GM10847 (cell line): ENCODE measurements around the gene NAGPA.

Experiments
- POLR2A ChIP-seq: IDR thresholded peaks from 2 replicates; pipeline ENCODE4 v1.6.1; 2011; ENCODE audit not compliant: insufficient read length; ENCODE audit errors: extremely low read depth

Gene NAGPA

GRCh38 chr16:5001571-5001970 is 32.2 kb downstream of the NAGPA start:
- no peak for TF ChIP-seq POLR2A

GRCh38 chr16:5000573-5001001 is 33.1 kb downstream of the NAGPA start:
- TF ChIP-seq POLR2A: no peak

- TF ChIP-seq POLR2A: no peak
Measured at GRCh38 chr16:4994719-4995434, 38.9 kb downstream of the NAGPA start.

DNA sequence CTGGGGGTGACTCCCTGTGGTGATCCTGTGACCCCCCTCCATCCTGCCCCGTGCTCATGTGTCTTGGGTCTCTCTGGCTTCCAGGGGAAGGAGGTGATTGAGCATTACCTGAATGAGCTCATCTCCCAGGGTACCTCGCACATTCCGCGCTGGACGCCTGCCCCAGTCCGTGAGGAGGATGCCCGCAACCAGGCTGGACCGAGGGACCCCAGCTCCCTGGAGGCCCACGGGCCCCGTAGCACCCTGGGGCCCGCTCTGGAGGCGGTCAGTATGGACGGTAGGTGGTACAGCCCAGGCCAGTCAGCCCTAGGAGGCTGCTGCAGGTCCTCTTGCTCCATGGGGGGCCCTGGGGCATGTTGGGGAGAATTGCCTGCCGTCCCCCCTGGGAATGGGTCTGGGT is 42.0 kb downstream of the NAGPA start:
- TF ChIP-seq POLR2A: no peak

DNA sequence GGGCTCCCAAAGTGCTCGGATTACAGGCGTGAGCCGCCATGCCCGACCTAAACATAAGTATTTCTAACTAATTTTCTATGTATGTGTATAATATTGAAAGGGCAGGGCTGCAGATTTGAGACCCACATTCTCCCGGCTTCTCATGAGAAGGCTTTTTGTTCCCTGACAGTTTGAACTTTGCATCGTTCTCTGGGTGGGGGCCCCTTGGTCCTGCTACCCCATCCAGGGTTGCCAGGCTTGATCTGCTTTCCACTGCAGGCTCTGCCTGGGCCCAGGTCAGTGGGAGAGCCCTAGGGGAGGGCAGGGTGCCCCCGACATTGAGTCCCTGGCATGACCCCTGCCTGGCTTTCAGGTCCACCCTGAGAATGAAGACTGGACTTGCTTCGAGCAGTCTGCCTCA is 43.3 kb downstream of the NAGPA start:
- no peak for TF ChIP-seq POLR2A

DNA sequence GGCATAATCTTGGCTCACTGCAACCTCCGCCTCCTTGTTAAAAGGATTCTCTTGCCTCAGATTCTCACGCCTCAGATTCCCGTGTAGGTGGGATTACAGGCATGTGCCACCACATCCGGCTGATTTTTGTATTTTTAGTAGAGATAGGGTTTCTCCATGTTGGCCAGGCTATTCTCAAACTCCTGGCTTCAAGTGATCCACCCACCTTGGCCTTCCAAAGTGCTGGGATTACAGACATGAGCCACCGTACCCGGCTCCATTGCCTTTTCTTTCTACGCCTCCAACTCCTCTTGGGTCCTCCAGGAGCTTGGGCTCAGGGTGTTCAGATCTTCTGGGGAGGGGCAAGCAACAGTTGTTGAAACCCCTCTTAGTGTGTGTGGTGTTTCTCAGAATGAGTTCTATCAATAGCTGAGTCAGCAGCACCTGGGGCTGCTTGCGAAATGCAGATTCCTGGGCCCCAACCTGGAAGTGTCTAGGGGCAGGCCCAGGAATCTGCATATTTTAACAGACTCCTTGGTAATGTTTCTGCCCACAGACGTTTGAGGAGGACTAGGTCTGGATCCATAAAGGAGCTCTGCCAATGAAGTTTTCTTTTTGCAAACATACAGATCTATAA is 44.2 kb downstream of the NAGPA start:
- no peak for TF ChIP-seq POLR2A

- no peak for TF ChIP-seq POLR2A
Measured at GRCh38 chr16:4988647-4989046, 45.1 kb downstream of the NAGPA start.

DNA sequence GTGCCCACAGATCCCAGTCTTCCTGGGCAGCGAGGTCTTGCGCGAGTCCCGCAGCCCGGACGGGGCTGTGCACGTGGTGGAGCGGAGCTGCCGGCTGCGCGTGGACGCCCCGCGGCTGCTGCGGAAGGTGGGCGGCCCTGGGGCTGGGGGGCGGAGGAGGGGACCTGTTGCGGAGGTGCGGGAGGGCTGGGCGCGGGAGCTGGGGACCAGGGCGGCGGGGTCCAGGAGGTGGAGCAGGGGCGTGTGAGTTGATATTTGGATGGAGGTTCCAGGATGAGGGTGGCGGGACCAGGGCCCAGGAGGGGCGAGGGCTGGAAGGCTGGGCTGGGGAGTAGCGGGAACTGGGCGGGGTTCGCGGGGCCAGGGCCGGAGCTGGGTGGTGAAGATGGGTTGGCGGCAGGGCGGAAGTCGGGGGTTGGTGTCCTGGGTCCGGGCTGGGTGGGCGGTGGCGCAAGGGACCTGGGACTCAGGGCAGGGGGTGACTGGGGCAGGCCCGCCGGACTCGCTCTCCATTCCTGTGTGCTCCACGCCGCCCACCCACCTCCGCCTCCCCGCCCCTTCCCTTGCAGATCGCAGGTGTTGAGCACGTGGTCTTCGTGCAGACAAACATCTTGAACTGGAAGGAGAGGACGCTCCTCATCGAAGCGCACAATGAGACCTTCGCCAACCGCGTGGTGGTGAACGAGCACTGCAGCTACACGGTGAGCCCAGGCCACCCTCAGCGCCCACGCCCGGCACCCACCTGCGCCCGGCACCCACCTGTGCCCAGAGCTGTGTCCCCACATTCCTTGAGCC is 46.0 kb downstream of the NAGPA start:
- no peak for TF ChIP-seq POLR2A

DNA sequence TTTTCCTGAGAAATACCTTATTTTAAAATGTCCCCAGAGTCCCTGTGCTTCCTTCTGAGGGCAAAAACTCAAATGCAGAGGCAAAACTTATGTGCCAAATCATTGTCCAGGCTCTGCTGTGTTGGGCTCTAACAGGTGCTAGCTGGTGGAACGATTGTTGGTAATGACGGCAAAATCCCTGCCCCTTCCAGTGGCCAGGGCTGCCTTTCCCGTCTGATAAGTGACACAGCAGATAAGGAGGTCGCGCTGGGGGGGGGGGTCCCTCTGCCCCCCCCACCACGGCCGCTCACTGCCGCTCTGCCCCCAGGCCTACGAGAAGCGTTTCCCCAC is 46.5 kb downstream of the NAGPA start:
- TF ChIP-seq POLR2A: no peak

DNA sequence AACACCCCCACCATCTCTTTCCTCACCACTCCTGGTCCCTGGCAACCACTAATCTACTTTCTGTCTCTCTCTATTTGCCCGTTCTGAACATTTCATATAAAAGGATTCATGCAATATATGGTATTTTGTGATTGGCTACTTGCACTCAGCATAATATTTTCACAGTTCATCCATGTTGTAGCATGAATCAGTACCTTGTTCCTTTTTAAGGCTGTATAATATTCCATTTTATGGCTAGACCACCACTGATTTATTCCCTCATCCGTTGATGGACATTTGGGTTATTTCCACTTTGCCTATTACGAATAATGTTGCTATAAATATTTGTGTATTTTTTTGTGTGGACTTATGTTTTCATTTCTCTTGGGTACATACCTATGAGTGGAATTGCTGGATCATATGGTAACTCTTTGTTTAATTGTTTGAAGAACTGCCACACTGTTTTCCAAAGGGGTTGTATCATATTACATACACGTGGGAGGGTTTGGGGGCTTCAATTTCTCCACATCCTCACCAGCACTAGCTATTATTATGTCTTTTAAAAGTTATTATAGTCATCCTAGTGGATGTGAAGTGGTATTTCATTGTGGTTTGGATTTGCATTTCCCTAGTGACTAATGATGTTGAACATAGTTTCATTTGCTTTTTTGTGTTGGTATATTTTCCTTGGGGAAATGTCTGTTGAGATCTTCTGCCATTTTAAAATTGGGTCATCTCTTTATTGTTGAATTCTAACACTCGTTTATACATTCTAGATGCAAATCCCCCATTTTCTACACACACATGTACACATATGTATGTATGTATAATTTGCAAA is 49.4 kb downstream of the NAGPA start:
- TF ChIP-seq POLR2A: no peak

DNA sequence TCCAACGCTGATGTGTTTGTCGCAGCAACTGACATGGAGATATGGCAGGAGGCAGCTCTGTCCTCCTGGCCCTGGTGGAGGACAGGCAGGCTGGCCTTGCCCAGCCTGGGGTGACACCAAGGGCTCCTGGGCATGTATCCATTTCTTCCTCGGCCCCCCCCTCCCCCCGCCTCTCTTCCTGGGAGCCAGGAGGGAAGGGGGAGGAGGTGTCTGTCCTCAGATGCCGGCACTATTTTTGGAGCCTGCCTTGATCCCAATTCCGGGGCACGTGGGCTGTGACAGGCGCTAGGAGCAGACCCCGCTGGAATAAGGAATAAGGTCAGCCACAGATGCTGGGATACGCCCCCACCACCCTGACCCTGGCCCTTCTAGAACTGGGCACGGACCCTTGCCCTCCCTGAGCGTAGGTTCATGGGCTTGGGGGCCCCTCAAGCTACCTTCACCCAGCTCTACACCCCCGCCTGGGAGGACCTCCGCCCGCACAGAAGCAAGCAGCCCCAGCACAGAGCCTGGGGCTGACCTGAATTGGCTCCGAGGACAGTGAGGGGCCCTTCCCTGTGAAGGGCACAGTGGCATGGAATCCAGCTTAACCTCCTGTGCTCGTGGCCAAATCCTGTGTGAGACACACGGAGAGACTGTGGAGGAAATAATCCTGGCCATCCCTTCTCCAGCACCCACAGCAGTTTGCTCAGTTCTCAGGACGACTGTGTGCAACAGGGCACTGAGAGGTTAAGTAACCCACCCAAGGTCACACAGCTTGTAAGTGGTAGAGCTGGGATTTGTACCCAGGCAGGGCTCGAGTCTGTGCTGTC is 51.5 kb downstream of the NAGPA start:
- TF ChIP-seq POLR2A: no peak

- no peak for TF ChIP-seq POLR2A
Measured at GRCh38 chr16:4981473-4981872, 52.3 kb downstream of the NAGPA start.

- no peak for TF ChIP-seq POLR2A
Measured at GRCh38 chr16:4980691-4981090, 53.0 kb downstream of the NAGPA start.
